GM23338 (cell line): ENCODE data around the gene TPGS1. TPM values are rescaled to one million over a fixed set of nuclear protein-coding genes. Genes with fewer than 3 reads are reported as not detected.

Source experiments
- ATAC-seq: fragments of 200-7000 bp; cut with Tn5 transposase; 3 replicates; pipeline ENCODE4 v1.9.1; 2020
- DNase-seq: peaks from one replicate; pipeline ENCODE4 v3.0.0-alpha.2; 2015; ENCODE audit warnings: low spot score
- H2AFZ ChIP-seq: fragments of 200-600 bp; sonication (generic); 2 replicates; pipeline ENCODE4 v1.8.0; 2016; ENCODE audit warnings: antibody characterized with exemption, mild to moderate bottlenecking, moderate library complexity
- H3F3A ChIP-seq: fragments of 200-600 bp; sonication (generic); replicated peaks from 2 replicates; pipeline ENCODE4 v1.8.0; 2017; ENCODE audit warnings: antibody characterized with exemption, mixed run types, low read depth
- H3K27ac ChIP-seq: fragments of 200-600 bp; sonication (generic); 2 replicates; pipeline ENCODE4 v1.6.1; 2016; ENCODE audit warnings: low read depth
- H3K27me3 ChIP-seq: fragments of 200-600 bp; sonication (generic); 2 replicates; pipeline ENCODE4 v1.8.0; 2016; ENCODE audit warnings: mild to moderate bottlenecking, mixed run types, moderate library complexity; ENCODE audit not compliant: insufficient read depth
- H3K36me3 ChIP-seq: fragments of 200-600 bp; sonication (generic); 2 replicates; pipeline ENCODE4 v1.8.0; 2016; ENCODE audit warnings: mild to moderate bottlenecking; ENCODE audit not compliant: insufficient read depth
- H3K4me1 ChIP-seq: fragments of 200-600 bp; sonication (generic); 2 replicates; pipeline ENCODE4 v1.8.0; 2016; ENCODE audit warnings: mild to moderate bottlenecking, moderate library complexity; ENCODE audit not compliant: insufficient read depth
- H3K4me2 ChIP-seq: fragments of 200-600 bp; sonication (generic); 2 replicates; pipeline ENCODE4 v1.7.1; 2017; ENCODE audit warnings: mixed run types
- H3K4me3 ChIP-seq: fragments of 200-600 bp; sonication (generic); 2 replicates; pipeline ENCODE4 v1.6.1; 2016; ENCODE audit warnings: mixed run types
- H3K79me2 ChIP-seq: fragments of 200-600 bp; sonication (generic); replicated peaks from 2 replicates; pipeline ENCODE4 v1.8.0; 2017; ENCODE audit warnings: mild to moderate bottlenecking; ENCODE audit not compliant: insufficient read depth
- H3K9me2 ChIP-seq: fragments of 200-600 bp; sonication (generic); 2 replicates; pipeline ENCODE4 v1.8.0; 2017; ENCODE audit not compliant: insufficient read depth
- H4K20me1 ChIP-seq: fragments of 200-600 bp; sonication (generic); replicated peaks from 2 replicates; pipeline ENCODE4 v1.8.0; 2017; ENCODE audit warnings: mild to moderate bottlenecking; ENCODE audit not compliant: insufficient read depth
- H3K27ac Mint-ChIP-seq: 2 replicates; pipeline ENCODE4 v1.8.0; 2020; ENCODE audit warnings: inconsistent platforms, mild to moderate bottlenecking, moderate library complexity, mixed read lengths
- H3K27me3 Mint-ChIP-seq: 3 replicates; pipeline ENCODE4 v1.8.0; 2022; ENCODE audit warnings: low read depth, mild to moderate bottlenecking, moderate library complexity, mixed read lengths, inconsistent platforms; ENCODE audit not compliant: insufficient read depth, poor library complexity
- H3K36me3 Mint-ChIP-seq: 3 replicates; pipeline ENCODE4 v1.8.0; 2021; ENCODE audit warnings: low read depth, mild to moderate bottlenecking, inconsistent platforms, moderate library complexity, mixed read lengths
- H3K4me1 Mint-ChIP-seq: 3 replicates; pipeline ENCODE4 v1.8.0; 2020; ENCODE audit warnings: mild to moderate bottlenecking, inconsistent platforms, mixed read lengths
- H3K4me3 Mint-ChIP-seq: 3 replicates; pipeline ENCODE4 v1.8.0; 2021; ENCODE audit warnings: moderate library complexity, mild to moderate bottlenecking, inconsistent platforms, mixed read lengths
- H3K9me3 Mint-ChIP-seq: 3 replicates; pipeline ENCODE4 v1.8.0; 2020; ENCODE audit warnings: moderate library complexity, mild to moderate bottlenecking, inconsistent platforms, mixed read lengths
- CREB1 ChIP-seq: fragments of 250-450 bp; sonication (Bioruptor Pico); IDR thresholded peaks from 2 replicates; pipeline ENCODE4 v1.5.0; 2020; ENCODE audit warnings: low read depth, mild to moderate bottlenecking, moderate library complexity
- EZH2 ChIP-seq: fragments of 200-600 bp; sonication (generic); IDR thresholded peaks from one replicate; pipeline ENCODE4 v1.8.0; 2017; ENCODE audit warnings: antibody characterized with exemption, mild to moderate bottlenecking, low read depth; ENCODE audit not compliant: unreplicated experiment
- EZH2phosphoT487 ChIP-seq: fragments of 200-600 bp; sonication (generic); IDR thresholded peaks from one replicate; pipeline ENCODE4 v1.8.1; 2018; ENCODE audit warnings: antibody characterized with exemption; ENCODE audit not compliant: unreplicated experiment
- JUNB ChIP-seq: IDR thresholded peaks from one replicate; pipeline ENCODE4 v1.6.1; 2016; ENCODE audit warnings: antibody characterized with exemption; ENCODE audit not compliant: unreplicated experiment
- NANOG ChIP-seq: IDR thresholded peaks from 2 replicates; pipeline ENCODE4 v1.6.1; 2016; ENCODE audit warnings: antibody characterized with exemption, borderline replicate concordance
- STAT1 ChIP-seq: IDR thresholded peaks from one replicate; pipeline ENCODE4 v1.6.1; 2016; ENCODE audit warnings: antibody characterized with exemption; ENCODE audit not compliant: unreplicated experiment
- ZNF114 ChIP-seq: fragments of 250-450 bp; sonication (Bioruptor Pico); IDR thresholded peaks from 2 replicates; pipeline ENCODE4 v1.5.0; 2020; ENCODE audit warnings: mild to moderate bottlenecking, moderate library complexity
- polyA plus RNA-seq: library from polyadenylated mRNA; unstranded; fragments of >200 nt; fragmentation: Nextera tagmentation; extraction: Ambion mirVana; gene quantifications from 2 replicates; pipeline ENCODE4 v1.2.1, GENCODE V29; 2016
- total RNA-seq: library from RNA; depleted of rRNA; stranded (reverse); fragments of >200 nt; shearing (Covaris generic); gene quantifications from 2 replicates; pipeline ENCODE4 v1.2.3, GENCODE V29; 2014
- TF ChIP-seq, protein P1 (sequence below): IDR thresholded peaks from one replicate; pipeline ENCODE4 v1.6.1; 2018; ENCODE audit warnings: antibody characterized with exemption; ENCODE audit not compliant: unreplicated experiment
- TF ChIP-seq, protein P2 (sequence below), 2 experiments: fragments of 200-600 bp in 1 of 2; sonication (generic) in 1 of 2; conservative IDR thresholded peaks; 2 replicates each; pipeline versions ENCODE4 v1.5.1 to v1.6.1; 2016 to 2017; ENCODE audit warnings: antibody characterized with exemption in 2 of 2, low read depth in 2 of 2, mild to moderate bottlenecking in 2 of 2, moderate library complexity in 1 of 2
- TF ChIP-seq, protein P3 (sequence below): IDR thresholded peaks from 2 replicates; pipeline ENCODE4 v1.6.1; 2016; ENCODE audit warnings: antibody characterized with exemption
- TF ChIP-seq, protein P4 (sequence below): fragments of 250-450 bp; sonication (Bioruptor Pico); IDR thresholded peaks from 2 replicates; pipeline ENCODE4 v1.5.0; 2020; ENCODE audit warnings: mild to moderate bottlenecking, moderate library complexity

Gene TPGS1
- total and polyA plus RNA-seq, 2 experiments from 2014 or later, result 11.9 to 38.4 TPM

DNA sequence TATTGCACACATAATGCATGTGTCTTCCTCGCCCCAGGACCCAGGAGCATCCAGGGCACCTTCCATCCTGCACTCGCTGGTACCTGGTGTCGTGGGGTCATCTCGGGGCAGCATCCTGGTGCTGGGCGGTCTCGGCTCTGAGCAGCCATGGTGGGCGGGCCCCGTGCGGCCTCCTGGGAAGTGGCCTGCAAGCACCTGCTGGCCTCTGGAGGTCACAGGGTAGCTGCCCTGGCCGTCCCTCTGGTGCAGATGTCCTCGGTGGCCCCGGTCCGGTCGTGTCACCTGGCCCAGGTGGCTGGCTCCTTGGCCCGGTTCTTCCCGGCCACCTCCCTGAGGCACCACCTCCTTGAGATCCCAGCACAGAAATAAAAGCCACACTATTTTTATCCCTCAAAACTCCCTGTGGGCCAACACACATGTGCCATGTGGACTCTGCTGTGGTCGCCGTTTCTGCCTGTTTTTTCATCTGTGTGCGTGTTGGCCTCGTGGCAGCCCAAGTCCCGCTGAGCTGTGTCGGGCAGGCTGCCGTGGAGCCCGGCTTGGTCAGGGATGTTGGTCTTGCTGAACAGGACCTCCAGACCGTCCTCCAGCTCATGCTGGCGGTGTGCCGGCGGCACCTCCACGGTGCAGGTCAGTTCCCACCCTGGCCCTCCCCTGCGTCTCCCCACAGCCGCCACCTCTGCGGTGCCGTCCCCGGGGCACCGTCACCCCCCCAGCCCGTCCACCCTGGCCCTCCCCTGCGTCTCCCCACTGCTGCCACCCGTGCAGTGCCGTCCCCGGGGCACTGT lies 31.5 kb downstream of the TPGS1 start (continued):
- TF ChIP-seq, protein P1, sequence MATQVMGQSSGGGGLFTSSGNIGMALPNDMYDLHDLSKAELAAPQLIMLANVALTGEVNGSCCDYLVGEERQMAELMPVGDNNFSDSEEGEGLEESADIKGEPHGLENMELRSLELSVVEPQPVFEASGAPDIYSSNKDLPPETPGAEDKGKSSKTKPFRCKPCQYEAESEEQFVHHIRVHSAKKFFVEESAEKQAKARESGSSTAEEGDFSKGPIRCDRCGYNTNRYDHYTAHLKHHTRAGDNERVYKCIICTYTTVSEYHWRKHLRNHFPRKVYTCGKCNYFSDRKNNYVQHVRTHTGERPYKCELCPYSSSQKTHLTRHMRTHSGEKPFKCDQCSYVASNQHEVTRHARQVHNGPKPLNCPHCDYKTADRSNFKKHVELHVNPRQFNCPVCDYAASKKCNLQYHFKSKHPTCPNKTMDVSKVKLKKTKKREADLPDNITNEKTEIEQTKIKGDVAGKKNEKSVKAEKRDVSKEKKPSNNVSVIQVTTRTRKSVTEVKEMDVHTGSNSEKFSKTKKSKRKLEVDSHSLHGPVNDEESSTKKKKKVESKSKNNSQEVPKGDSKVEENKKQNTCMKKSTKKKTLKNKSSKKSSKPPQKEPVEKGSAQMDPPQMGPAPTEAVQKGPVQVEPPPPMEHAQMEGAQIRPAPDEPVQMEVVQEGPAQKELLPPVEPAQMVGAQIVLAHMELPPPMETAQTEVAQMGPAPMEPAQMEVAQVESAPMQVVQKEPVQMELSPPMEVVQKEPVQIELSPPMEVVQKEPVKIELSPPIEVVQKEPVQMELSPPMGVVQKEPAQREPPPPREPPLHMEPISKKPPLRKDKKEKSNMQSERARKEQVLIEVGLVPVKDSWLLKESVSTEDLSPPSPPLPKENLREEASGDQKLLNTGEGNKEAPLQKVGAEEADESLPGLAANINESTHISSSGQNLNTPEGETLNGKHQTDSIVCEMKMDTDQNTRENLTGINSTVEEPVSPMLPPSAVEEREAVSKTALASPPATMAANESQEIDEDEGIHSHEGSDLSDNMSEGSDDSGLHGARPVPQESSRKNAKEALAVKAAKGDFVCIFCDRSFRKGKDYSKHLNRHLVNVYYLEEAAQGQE, result no peak
- TF ChIP-seq NANOG, result no peak
- TF ChIP-seq, protein P2, sequence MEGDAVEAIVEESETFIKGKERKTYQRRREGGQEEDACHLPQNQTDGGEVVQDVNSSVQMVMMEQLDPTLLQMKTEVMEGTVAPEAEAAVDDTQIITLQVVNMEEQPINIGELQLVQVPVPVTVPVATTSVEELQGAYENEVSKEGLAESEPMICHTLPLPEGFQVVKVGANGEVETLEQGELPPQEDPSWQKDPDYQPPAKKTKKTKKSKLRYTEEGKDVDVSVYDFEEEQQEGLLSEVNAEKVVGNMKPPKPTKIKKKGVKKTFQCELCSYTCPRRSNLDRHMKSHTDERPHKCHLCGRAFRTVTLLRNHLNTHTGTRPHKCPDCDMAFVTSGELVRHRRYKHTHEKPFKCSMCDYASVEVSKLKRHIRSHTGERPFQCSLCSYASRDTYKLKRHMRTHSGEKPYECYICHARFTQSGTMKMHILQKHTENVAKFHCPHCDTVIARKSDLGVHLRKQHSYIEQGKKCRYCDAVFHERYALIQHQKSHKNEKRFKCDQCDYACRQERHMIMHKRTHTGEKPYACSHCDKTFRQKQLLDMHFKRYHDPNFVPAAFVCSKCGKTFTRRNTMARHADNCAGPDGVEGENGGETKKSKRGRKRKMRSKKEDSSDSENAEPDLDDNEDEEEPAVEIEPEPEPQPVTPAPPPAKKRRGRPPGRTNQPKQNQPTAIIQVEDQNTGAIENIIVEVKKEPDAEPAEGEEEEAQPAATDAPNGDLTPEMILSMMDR (conservative IDR thresholded peaks at IDR 0.05; ENCODE audit: low read depth in 2 of 2), result no peak
- TF ChIP-seq STAT1, result no peak
- no peak for TF ChIP-seq ZNF114 (CRISPR knock-in tag)
- TF ChIP-seq JUNB, result no peak
- TF ChIP-seq EZH2, result no peak
- TF ChIP-seq, protein P3, sequence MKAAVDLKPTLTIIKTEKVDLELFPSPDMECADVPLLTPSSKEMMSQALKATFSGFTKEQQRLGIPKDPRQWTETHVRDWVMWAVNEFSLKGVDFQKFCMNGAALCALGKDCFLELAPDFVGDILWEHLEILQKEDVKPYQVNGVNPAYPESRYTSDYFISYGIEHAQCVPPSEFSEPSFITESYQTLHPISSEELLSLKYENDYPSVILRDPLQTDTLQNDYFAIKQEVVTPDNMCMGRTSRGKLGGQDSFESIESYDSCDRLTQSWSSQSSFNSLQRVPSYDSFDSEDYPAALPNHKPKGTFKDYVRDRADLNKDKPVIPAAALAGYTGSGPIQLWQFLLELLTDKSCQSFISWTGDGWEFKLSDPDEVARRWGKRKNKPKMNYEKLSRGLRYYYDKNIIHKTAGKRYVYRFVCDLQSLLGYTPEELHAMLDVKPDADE, result no peak
- TF ChIP-seq EZH2phosphoT487, result no peak

DNA sequence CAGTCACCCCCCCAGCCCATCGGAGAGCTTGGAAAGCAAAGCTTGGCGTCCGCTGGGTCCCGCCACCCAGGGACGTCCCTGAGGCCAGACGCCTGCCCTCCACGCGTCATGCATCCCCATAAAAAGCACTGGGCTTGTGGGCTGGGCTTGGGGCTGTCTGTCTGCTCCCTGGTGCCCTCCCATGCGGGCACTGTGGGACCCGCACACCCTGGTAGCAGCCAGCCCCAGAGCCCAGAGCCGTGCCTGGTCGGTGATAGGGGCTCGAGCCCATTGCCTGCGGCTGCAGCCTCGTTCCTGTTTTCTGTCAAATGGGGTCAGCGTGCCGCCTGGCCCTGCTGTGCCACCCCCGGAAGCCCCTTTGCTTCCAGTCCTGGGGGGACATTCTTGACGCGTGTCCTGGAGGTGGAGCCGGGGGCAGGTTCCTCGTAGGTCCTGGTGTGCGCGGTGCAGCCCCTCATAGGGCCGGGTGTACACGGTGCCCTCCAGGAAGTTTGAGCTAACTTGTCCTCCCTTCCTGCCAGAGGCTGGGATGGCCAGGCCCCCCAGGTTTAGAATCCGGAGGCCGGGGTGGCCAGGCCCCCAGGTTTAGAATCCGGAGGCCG lies 32.2 kb downstream of the TPGS1 start:
- Histone ChIP-seq H4K20me1 (peaks cover 6% of the 10 kb centered on the region), H3K9me2 (no peaks in the 10 kb centered on the region), H3K27ac (no peak overlapping the region), H3K4me3 (no peak overlapping the region), H2AFZ (no peak overlapping the region), H3F3A (0 out of 2 replicates have a peak, but pooled peaks cover 9% of the 10 kb centered on the region), H3K4me1 (no peaks in the 10 kb centered on the region), H3K79me2 (peaks cover 6% of the 10 kb centered on the region; the same call in 1 of the 2 replicates), H3K27me3 (no peaks in the 10 kb centered on the region), H3K4me2 (no peak overlapping the region), H3K36me3 (no peaks in the 10 kb centered on the region; the same call in 1 of the 2 replicates)
- DNase-seq (no peak), ATAC-seq (no peak)
- no peaks in the 10 kb centered on the region for H3K4me1 Mint-ChIP-seq
- no peaks in the 10 kb centered on the region; the same call in 2 of the 3 replicates for H3K9me3 Mint-ChIP-seq
- H3K36me3 Mint-ChIP-seq, result peaks cover 25% of the 10 kb centered on the region
- no peak overlapping the region for H3K4me3 Mint-ChIP-seq
- H3K27me3 Mint-ChIP-seq, result peaks cover 1% of the 10 kb centered on the region
- H3K27ac Mint-ChIP-seq, result no peak overlapping the region
- TF ChIP-seq, protein P4, sequence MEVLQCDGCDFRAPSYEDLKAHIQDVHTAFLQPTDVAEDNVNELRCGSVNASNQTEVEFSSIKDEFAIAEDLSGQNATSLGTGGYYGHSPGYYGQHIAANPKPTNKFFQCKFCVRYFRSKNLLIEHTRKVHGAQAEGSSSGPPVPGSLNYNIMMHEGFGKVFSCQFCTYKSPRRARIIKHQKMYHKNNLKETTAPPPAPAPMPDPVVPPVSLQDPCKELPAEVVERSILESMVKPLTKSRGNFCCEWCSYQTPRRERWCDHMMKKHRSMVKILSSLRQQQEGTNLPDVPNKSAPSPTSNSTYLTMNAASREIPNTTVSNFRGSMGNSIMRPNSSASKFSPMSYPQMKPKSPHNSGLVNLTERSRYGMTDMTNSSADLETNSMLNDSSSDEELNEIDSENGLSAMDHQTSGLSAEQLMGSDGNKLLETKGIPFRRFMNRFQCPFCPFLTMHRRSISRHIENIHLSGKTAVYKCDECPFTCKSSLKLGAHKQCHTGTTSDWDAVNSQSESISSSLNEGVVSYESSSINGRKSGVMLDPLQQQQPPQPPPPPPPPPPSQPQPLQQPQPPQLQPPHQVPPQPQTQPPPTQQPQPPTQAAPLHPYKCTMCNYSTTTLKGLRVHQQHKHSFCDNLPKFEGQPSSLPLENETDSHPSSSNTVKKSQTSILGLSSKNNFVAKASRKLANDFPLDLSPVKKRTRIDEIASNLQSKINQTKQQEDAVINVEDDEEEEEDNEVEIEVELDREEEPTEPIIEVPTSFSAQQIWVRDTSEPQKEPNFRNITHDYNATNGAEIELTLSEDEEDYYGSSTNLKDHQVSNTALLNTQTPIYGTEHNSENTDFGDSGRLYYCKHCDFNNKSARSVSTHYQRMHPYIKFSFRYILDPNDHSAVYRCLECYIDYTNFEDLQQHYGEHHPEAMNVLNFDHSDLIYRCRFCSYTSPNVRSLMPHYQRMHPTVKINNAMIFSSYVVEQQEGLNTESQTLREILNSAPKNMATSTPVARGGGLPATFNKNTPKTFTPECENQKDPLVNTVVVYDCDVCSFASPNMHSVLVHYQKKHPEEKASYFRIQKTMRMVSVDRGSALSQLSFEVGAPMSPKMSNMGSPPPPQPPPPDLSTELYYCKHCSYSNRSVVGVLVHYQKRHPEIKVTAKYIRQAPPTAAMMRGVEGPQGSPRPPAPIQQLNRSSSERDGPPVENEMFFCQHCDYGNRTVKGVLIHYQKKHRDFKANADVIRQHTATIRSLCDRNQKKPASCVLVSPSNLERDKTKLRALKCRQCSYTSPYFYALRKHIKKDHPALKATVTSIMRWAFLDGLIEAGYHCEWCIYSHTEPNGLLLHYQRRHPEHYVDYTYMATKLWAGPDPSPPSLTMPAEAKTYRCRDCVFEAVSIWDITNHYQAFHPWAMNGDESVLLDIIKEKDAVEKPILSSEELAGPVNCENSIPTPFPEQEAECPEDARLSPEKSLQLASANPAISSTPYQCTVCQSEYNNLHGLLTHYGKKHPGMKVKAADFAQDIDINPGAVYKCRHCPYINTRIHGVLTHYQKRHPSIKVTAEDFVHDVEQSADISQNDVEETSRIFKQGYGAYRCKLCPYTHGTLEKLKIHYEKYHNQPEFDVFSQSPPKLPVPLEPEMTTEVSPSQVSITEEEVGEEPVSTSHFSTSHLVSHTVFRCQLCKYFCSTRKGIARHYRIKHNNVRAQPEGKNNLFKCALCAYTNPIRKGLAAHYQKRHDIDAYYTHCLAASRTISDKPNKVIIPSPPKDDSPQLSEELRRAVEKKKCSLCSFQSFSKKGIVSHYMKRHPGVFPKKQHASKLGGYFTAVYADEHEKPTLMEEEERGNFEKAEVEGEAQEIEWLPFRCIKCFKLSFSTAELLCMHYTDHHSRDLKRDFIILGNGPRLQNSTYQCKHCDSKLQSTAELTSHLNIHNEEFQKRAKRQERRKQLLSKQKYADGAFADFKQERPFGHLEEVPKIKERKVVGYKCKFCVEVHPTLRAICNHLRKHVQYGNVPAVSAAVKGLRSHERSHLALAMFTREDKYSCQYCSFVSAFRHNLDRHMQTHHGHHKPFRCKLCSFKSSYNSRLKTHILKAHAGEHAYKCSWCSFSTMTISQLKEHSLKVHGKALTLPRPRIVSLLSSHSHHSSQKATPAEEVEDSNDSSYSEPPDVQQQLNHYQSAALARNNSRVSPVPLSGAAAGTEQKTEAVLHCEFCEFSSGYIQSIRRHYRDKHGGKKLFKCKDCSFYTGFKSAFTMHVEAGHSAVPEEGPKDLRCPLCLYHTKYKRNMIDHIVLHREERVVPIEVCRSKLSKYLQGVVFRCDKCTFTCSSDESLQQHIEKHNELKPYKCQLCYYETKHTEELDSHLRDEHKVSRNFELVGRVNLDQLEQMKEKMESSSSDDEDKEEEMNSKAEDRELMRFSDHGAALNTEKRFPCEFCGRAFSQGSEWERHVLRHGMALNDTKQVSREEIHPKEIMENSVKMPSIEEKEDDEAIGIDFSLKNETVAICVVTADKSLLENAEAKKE (CRISPR knock-in tag), result no peak
- no peak for TF ChIP-seq CREB1 (CRISPR knock-in tag)
- no peak for TF ChIP-seq EZH2
- TF ChIP-seq JUNB, result no peak
